Measurements from ENCODE around the gene C3orf62.

Gene C3orf62

GRCh38 chr3:49276475-49277382 lies at the start of gene C3orf62:
Gene C3orf62, minus strand, starts transcription at chr3:49277232. Its CDS starts 360 bp downstream, at chr3:49276872.
- DNase-seq = no peak

- no peak for DNase-seq
These were observed 47.7 kb upstream of the C3orf62 start for GRCh38 chr3:49324768-49325167.

GRCh38 chr3:49316696-49317457 lies 39.8 kb upstream of the C3orf62 start:
- no peak for DNase-seq

- DNase-seq = no peak
These were observed 37.1 kb upstream of the C3orf62 start for GRCh38 chr3:49313896-49314688.

GRCh38 chr3:49311283-49311682 lies 34.3 kb upstream of the C3orf62 start:
- no peak for DNase-seq

GRCh38 chr3:49310677-49311076 lies 33.6 kb upstream of the C3orf62 start:
- DNase-seq = no peak

GRCh38 chr3:49305608-49306007 lies 28.6 kb upstream of the C3orf62 start:
- DNase-seq = no peak

- DNase-seq = no peak
These were observed 25.6 kb upstream of the C3orf62 start for GRCh38 chr3:49302613-49303012.

GRCh38 chr3:49300595-49300994 lies 23.6 kb upstream of the C3orf62 start:
- no peak for DNase-seq

GRCh38 chr3:49298511-49298910 lies 21.5 kb upstream of the C3orf62 start:
- no peak for DNase-seq

- no peak for DNase-seq
These were observed 19.9 kb upstream of the C3orf62 start for GRCh38 chr3:49296781-49297411.

- DNase-seq = no peak
These were observed 18.5 kb upstream of the C3orf62 start for GRCh38 chr3:49295489-49296058.

GRCh38 chr3:49294343-49294742 lies 17.3 kb upstream of the C3orf62 start:
- DNase-seq = no peak

GRCh38 chr3:49283997-49284396 lies 7.0 kb upstream of the C3orf62 start:
- DNase-seq = no peak

- no peak for DNase-seq
These were observed 2.3 kb upstream of the C3orf62 start for GRCh38 chr3:49279376-49279775.

GRCh38 chr3:49278548-49278947 lies 1.5 kb upstream of the C3orf62 start:
- no peak for DNase-seq

- DNase-seq = no peak
These were observed 347 bp upstream of the C3orf62 start for GRCh38 chr3:49277383-49277775.

- no peak for DNase-seq
These were observed 3.1 kb downstream of the C3orf62 start for GRCh38 chr3:49273825-49274532.

GRCh38 chr3:49271047-49271446 lies 6.0 kb downstream of the C3orf62 start:
- no peak for DNase-seq

- DNase-seq = no peak
These were observed 6.9 kb downstream of the C3orf62 start for GRCh38 chr3:49270156-49270500.

- no peak for DNase-seq
These were observed 7.4 kb downstream of the C3orf62 start for GRCh38 chr3:49269443-49270155.
